ENCODE measurements around the gene DCTN4. TPM values are rescaled to one million over a fixed set of nuclear protein-coding genes. Genes with fewer than 3 reads are reported as not detected.

DCTN4 gene
- total RNA-seq, 4 donors from 2014 or later: 50.1 to 73.1 (median 57.5) TPM

DNA sequence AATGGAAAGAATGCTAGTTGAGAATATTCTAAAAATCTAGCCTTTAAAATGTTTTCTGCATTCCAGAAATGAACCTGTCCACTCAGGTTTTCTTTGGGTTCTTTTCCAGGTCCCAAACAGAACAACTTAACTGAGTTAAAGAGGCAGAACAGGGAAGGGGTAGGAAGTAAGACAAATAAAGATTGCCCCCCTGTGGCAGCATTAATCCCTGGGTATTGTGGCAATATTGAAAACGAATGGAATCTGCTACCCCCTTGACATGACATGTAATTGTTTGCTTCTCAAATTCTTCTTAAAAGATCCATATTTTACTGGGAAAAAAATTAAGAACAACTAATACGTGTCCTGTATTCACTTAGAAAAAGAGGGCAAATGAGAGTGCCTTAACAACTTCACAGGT, 48.7 kb downstream of the DCTN4 start:
- no peak overlapping the region for H3K4me3 ChIP-seq (ENCODE audit: low read depth, poor library complexity, severe bottlenecking)
- whole genome bisulfite sequencing, 2 donors: 57 to 66% methylated on average over 2 of the region's 2 CpGs
- TF ChIP-seq CTCF (IDR thresholded peaks at IDR 0.05): no peak
- TF ChIP-seq POLR2A (IDR thresholded peaks at IDR 0.05): no peak
- no peak for DNase-seq (ENCODE audit: low spot score in 2 of 2)
- intact Hi-C loops (cut with DNase I; ENCODE audit: low total_unique reads): no loop called here

DNA sequence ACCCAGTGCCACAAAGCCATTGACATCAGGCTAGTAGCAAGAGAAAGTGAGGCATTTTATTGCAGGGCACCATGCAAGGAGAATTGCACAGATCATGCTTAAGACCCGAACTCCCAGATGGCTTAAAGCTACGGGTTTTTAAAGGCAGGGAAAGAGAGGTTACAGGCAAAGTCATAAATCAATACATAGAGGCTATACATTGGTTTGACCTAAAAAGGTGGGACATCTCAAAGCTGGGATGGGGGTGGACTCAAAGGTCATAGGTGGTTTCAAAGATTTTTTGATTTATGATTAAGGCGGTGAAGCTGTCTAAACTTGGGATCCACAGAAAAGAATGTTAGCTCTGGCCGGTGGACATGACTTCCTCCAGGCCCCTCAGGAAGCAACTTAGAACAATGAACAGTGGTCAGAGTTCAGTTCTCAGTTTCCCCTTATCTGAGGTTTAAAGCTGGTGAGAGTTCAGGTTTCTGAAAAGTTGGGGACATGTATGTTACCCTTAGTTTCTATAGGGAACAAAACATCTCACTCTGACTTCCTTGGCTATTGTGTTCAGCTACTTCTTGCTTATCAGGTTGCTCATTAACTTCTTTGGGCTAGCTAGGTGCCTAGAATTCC, 51.9 kb downstream of the DCTN4 start:
- no peak overlapping the region for H3K4me3 ChIP-seq (ENCODE audit: low read depth, poor library complexity, severe bottlenecking)
- no peak for DNase-seq (ENCODE audit: low spot score in 2 of 2)
- WGBS, 2 donors: 56% methylated on average over 4 of the region's 4 CpGs
- no peak for TF ChIP-seq POLR2A (IDR thresholded peaks at IDR 0.05)
- TF ChIP-seq CTCF (IDR thresholded peaks at IDR 0.05): no peak
- intact Hi-C loops (cut with DNase I; ENCODE audit: low total_unique reads): no loop called here

DNA sequence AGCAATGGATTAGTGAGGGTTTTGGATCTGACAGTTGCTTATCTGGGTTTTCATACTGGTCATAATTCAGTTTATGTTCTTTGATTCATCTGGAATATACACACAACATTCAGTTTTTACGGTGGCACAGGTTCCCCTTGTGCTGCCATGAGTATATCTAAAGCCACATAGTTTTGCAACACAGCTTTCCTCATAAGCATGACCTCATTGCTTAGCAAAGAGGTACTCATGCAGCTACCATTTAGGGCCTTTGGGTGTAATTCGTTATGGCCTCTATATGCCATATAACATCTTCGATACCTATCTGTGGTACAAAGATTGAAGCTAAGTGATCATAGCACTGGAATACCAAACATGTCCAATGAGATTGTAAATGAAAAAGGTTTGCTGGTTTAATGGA, 55.1 kb downstream of the DCTN4 start:
- DNase-seq (ENCODE audit: low spot score in 2 of 2): no peak
- H3K4me3 ChIP-seq (ENCODE audit: low read depth, poor library complexity, severe bottlenecking): no peak overlapping the region
- WGBS, 2 donors: 84 to 86% methylated on average over 3 of the region's 3 CpGs
- TF ChIP-seq POLR2A (IDR thresholded peaks at IDR 0.05): no peak
- TF ChIP-seq CTCF (IDR thresholded peaks at IDR 0.05): no peak
- intact Hi-C loops (cut with DNase I; ENCODE audit: low total_unique reads): no loop called here

GRCh38 chr5:150700594-150701377, 58.0 kb downstream of the DCTN4 start, which contains the start of gene RBM22:
Gene RBM22, minus strand, starts transcription at chr5:150701062. Its CDS starts 77 bp downstream, at chr5:150700985.
- intact Hi-C loops (cut with DNase I; ENCODE audit: low total_unique reads): no loop called here
- DNase-seq (ENCODE audit: low spot score in 2 of 2): peak; percentile 94 to 99
- peak within 1 kb of the TSS; percentile 99 for H3K4me3 ChIP-seq (ENCODE audit: low read depth, poor library complexity, severe bottlenecking)
- peak in 1 of 3 donors; percentile 55 for TF ChIP-seq CTCF (IDR thresholded peaks at IDR 0.05)
- no peak for TF ChIP-seq POLR2A (IDR thresholded peaks at IDR 0.05)
- 1% methylated on average over 54 to 58 of the region's 59 CpGs for WGBS, 2 donors

- 1% methylated on average over 15 of the region's 15 CpGs for WGBS, 2 donors
- TF ChIP-seq POLR2A (IDR thresholded peaks at IDR 0.05) (no peak), CTCF (IDR thresholded peaks at IDR 0.05) (no peak)
- H3K4me3 ChIP-seq (ENCODE audit: low read depth, poor library complexity, severe bottlenecking): peak overlapping the region; percentile 99
- no peak for DNase-seq (ENCODE audit: low spot score in 2 of 2)
- intact Hi-C loops (cut with DNase I; ENCODE audit: low total_unique reads): no loop called here
Observed at GRCh38 chr5:150700246-150700593, 58.6 kb downstream of the DCTN4 start.
